NCI-H526 (cell line): Measurements from ENCODE around the gene PELI1.
"Not testable (repeated sequence)": the region's sequence is repeated elsewhere in the genome, so short reads cannot be mapped to it uniquely, and the experiment has no call there.

Experiments
- DNase-seq, 2 experiments: peaks; one replicate each; lab custom pipeline; 2025; lab: John Stamatoyannopoulos, UW

The PELI1 gene

GRCh38 chr2:64122358-64122757 lies 21.9 kb downstream of the PELI1 start:
- DNase-seq: peak in 1 of 2 experiments; percentile 29

GRCh38 chr2:64120928-64121327 lies 23.3 kb downstream of the PELI1 start:
- DNase-seq: no peak

DNA sequence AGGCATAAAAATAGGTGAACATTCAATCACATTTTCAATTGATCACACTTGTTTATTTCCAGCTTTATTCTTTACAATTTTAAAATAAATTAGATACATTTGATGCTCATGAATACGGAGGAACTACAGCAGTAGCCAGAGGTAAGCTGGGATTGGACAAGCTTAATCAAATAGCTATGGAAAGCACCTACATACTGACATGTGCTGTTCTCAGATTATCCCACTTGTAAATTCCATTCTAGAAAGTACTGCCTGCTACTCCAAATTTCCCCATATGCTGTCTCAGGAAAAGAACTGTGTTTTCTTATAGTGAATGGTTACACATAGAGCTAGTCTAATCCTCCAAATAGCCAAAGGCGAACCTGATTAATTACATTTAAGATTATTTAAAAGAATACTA lies 24.2 kb downstream of the PELI1 start:
- DNase-seq: no peak

DNA sequence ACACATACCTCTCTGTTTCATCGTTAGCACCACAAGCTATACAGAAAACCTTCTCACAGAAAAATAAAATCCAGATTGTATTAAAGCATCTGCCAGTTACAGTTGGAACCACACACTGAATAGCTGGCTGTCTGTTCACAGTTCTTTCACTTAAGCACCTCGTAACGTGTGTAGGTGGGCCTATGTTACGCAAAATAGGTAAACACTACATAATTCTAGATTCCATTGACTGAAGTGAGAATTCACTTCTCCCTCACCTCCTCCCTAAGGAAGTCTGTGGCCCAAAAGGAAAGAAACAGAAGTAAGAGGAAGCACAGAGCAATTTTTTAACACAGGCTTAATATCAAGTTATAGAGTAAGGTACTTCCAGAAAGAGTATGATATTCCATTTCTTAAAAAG lies 24.9 kb downstream of the PELI1 start:
- DNase-seq: peak; percentile 26 to 41

DNA sequence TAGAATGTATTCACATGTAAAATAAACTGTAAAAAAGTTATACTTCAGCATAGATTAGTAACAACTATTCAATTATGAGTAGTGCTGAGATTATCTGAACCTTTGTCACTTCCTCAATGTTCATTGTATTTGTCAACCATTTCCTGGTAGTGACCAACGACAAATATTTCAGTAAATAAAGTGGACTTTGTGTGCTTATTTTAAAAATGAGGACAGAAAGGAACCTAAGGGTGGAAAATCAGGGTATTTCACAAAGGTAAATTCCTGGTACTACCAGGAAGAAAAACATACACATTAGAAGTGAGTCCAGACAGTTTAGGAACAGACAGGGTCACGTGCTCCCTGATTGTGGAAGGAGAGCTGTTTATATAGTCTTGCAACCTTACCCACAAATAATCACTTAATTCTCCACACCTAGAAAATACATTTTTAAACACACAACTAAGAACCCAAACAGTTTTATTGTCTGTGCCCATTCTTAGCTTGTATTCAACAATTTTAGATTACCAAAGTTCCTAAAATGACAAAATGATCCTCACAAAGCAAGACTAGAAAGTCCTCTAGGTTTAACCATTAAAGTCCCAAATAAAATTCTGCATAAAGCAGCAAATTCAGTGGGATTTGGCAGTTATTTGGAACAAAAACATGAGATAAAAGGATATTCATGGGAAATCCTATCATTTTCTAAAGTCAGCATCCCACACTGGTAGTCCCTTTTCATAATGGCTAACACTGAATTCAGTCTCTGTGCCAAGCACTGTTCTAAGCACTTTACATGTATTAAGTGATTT lies 28.2 kb downstream of the PELI1 start:
- no peak for DNase-seq

- no peak for DNase-seq
Observed at GRCh38 chr2:64114912-64115277, 29.3 kb downstream of the PELI1 start.

- no peak for DNase-seq
Observed at GRCh38 chr2:64114063-64114911, 29.9 kb downstream of the PELI1 start.

DNA sequence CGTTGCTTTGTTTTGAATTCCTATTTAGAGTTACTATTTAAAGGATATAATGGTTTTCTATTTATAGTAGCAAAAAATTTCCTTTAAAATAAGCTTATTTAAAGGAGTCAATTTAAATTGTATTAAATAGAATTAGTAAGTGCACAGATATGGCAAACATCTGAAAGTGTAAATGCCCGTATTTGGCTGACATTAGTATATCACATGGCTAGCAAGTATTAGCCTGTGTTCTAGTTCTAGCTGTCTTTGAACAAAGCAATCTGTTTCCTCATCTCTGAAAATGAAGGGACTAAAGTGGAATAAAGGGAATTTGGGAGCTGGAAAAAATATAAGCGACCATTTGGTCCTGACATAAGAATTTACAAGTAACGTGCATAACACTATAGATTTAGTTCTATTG lies 32.2 kb downstream of the PELI1 start:
- no peak for DNase-seq

DNA sequence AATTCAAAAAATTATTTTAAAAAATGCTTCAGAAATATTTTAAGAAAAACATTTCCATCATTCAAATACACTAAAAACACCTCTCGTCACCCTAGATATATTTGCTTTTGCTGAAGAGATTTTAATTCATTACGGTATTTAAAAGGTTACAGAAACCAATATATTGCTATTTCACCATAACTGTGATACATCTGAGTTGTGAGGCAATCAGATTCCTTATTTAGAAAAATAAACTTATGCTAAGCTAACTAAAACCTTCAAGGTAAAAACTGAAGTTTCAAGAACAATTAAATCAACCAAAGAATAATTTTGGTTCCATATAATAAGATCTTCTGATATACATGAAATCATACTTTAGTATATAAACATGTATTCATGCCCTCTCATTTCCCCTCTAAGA lies 32.8 kb downstream of the PELI1 start:
- DNase-seq: no peak

- DNase-seq: no peak
Observed at GRCh38 chr2:64108666-64109241, 35.5 kb downstream of the PELI1 start.

DNA sequence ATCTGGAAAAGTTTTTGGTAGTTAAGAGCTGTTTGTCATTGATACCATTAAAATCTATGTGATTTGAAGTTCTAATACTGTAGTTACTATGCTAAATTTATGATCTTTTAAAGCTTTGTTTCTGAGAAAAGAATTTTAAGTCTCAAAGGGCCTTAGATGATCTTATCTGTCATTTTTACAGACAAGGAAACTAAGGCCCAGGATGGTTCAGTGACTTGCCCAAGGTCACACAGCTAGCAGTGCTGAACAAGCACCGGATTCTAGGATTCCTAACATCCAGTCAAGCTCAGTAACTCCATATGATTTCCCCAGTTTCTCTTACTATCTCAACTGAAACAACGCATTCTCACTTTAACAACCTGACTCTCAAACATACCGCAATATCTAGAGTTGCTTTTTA lies 37.7 kb downstream of the PELI1 start:
- no peak for DNase-seq

DNA sequence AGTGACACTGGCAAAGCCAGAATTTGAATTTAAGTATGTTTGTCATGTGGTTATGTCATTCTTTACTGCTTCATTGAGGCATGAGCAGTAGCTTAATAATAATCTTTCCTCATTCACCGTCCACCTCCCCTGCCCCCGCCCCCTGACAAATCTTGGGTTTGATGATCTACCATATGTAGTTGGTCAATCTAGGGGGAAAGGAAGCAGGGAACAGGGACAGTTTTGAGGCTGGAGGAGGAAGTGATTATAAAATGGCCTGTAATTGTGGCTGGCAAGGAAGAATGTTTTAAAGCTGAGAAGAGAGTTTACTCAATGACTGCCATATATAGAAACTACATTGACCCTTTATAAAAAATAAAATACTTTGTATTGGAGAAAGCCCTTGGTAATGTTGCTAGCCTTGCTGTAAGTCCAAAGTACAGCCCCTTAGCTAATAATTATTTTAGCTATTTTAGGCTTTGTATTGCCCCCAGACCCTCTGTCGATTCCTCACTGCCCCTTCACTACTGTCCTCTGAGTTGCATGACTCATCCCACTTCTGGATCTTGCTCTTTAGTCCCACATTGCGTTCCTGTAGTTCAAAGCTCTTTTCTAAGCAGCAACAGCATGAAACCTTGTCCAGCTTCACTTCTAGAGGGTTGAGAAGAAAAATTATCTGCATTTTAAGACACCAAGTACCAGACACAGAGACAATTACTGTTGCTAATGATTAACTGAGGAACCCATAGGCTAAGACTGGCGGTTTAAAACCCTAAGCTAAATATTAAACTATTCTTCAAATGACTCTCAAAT lies 38.4 kb downstream of the PELI1 start:
- DNase-seq: no peak

- DNase-seq: no peak
Observed at GRCh38 chr2:64104933-64105332, 39.3 kb downstream of the PELI1 start.

DNA sequence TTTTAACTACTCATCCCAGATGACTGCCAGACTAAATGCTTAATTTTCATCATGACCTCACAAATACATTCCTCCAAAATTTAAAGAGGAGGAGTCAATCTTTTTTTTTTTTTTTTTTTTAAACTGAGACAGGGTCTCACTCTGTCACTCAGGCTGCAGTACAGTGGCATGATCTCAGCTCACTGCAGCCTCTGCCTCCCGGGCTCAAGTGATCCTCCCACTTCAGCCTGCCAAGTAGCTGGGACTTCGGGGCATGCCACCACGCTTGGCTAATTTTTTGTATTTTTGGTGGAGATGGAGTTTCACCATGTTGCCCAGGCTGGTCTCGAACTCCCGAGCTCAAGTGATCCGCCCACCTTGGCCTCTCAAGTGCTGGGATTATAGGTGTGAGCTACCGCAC lies 41.5 kb downstream of the PELI1 start:
- DNase-seq: not testable (repeated sequence)

GRCh38 chr2:64101141-64101591 lies 43.1 kb downstream of the PELI1 start:
- no peak for DNase-seq

GRCh38 chr2:64100584-64100983 lies 43.6 kb downstream of the PELI1 start:
- not testable (repeated sequence) for DNase-seq

GRCh38 chr2:64094663-64095382 lies 49.4 kb downstream of the PELI1 start:
- no peak for DNase-seq

DNA sequence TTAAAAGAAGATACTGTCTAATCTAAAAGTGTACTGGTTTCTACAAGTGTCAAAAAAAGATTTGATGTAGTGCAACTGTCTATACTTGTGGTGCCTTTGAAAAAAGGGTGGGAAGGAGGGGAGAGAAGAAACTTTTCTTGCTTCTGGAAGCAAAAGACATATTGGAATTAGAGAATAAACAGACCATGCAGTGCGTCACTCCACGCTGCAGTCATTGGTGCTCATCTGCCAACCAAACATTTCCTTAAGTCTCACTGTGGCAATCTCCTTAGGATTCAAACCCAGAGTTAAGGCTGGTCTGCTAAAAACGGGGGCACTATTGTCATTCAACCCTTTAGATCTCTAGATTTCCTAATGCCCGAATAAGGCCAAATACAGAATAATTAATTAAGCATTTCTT lies 50.9 kb downstream of the PELI1 start:
- no peak for DNase-seq

DNA sequence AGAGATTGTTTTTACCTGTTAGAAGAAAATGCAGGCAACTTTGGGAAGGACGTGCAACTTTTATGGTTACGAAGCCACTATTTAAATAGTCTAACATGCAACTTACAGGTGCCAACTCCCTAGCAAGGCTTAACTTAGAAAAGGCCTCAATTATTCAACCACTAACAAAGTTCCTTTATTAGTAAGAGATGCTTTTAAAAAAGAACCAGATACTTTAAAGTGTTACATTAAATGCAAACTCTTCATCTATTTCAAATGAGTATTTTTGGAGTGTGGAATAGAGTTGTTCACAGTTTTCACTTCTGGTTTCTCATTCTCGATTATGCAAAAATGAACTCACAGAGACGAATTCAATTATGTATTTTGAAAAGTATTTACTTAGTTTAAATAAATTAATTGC lies 51.7 kb downstream of the PELI1 start:
- no peak for DNase-seq

- DNase-seq: peak in 1 of 2 experiments; percentile 20
Observed at GRCh38 chr2:64090264-64090663, 54.0 kb downstream of the PELI1 start.

DNA sequence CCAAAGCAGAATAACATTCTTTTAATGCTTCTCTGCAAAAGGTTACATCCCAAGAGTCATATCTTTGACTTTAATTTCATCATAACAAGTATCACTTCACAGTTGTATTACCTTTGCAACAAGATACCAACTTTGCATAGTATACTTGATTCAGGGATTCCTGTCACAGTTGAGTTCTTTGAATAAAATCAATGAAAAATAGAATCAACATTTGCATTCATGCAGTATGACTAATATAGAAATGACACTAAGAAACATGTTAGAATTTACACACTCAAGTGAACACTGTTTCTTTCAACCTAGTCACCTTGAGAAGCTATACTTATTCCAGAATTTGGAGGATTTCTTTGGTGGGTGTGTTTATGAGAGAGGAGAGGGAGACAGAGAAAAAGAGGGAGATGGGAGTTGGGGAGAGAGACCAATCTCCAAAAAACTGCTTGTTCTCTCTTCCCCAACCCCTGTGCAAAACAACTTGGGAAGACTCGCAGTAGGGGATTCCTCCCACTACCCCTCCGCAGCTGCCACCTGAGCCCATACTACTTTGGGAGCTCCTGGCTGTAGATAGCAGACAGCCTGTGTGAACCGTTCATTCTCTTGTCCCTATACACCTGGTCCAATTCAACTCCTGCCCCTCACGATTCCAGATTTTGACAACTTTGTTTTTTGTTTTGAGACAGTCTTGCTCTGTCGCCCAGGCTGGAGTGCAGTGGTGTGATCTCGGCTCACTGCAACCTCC lies 57.7 kb downstream of the PELI1 start:
- DNase-seq: peak; percentile 67 to 75
